GM19025 (cell line): Measurements from ENCODE around the gene TTC28.

Experiments
- ATAC-seq: cut with Tn5 transposase; IDR thresholded peaks from one replicate; pipeline ENCODE4 v1.9.1; 2021; ENCODE audit warnings: mild to moderate bottlenecking, low read depth, moderate library complexity; ENCODE audit not compliant: unreplicated experiment

The TTC28 gene

GRCh38 chr22:28043266-28043665, 636.4 kb downstream of the TTC28 start:
- ATAC-seq = no peak

- no peak for ATAC-seq
Measured at GRCh38 chr22:28034760-28035401, 644.8 kb downstream of the TTC28 start.

- ATAC-seq = no peak
Measured at GRCh38 chr22:28034145-28034759, 645.4 kb downstream of the TTC28 start.

- no peak for ATAC-seq
Measured at GRCh38 chr22:28032861-28033260, 646.8 kb downstream of the TTC28 start.

GRCh38 chr22:28031383-28031922, 648.2 kb downstream of the TTC28 start:
- ATAC-seq = no peak

GRCh38 chr22:28030473-28030872, 649.2 kb downstream of the TTC28 start:
- no peak for ATAC-seq

- ATAC-seq = no peak
Measured at GRCh38 chr22:28029956-28030355, 649.7 kb downstream of the TTC28 start.

GRCh38 chr22:28029201-28029948, 650.3 kb downstream of the TTC28 start:
- ATAC-seq = no peak

- ATAC-seq = no peak
Measured at GRCh38 chr22:28027453-28028448, 651.9 kb downstream of the TTC28 start.

- no peak for ATAC-seq
Measured at GRCh38 chr22:28025866-28026575, 653.6 kb downstream of the TTC28 start.

- no peak for ATAC-seq
Measured at GRCh38 chr22:28025333-28025732, 654.3 kb downstream of the TTC28 start.

- no peak for ATAC-seq
Measured at GRCh38 chr22:28024422-28024888, 655.2 kb downstream of the TTC28 start.

- no peak for ATAC-seq
Measured at GRCh38 chr22:28023774-28024173, 655.9 kb downstream of the TTC28 start.

- ATAC-seq = no peak
Measured at GRCh38 chr22:28023036-28023435, 656.6 kb downstream of the TTC28 start.

- no peak for ATAC-seq
Measured at GRCh38 chr22:28021998-28022660, 657.5 kb downstream of the TTC28 start.

GRCh38 chr22:28021116-28021997, 658.3 kb downstream of the TTC28 start:
- ATAC-seq = no peak

GRCh38 chr22:28019881-28020861, 659.5 kb downstream of the TTC28 start:
- no peak for ATAC-seq
